SK-N-SH (cell line): Measurements from ENCODE around the gene SIGLEC6. TPM values are rescaled to one million over a fixed set of nuclear protein-coding genes. Genes with fewer than 3 reads are reported as not detected.

Experiments used
- CTCF ChIA-PET: fragments of 300-600, 350-600 bp; formaldehyde crosslinking; extraction: SDS; loops from one replicate; lab custom pipeline; 2021; lab: Yijun Ruan, JAX
- POLR2A ChIA-PET: fragments of 350-600 bp; sonication (Branson Sonifier 250); formaldehyde crosslinking; extraction: SDS; loops from one replicate; lab custom pipeline; 2020; ENCODE audit warnings: antibody characterized with exemption, inconsistent platforms; lab: Yijun Ruan, JAX
- DNase-seq: peaks from one replicate; pipeline ENCODE4 v3.0.0; 2012
- H2AFZ ChIP-seq: fragments of 200-600 bp; sonication (generic); 2 replicates; pipeline ENCODE4 v1.8.1; 2016; ENCODE audit warnings: antibody characterized with exemption, mild to moderate bottlenecking, low read depth
- H3F3A ChIP-seq: fragments of 200-600 bp; sonication (generic); replicated peaks from 2 replicates; pipeline ENCODE3; 2016; ENCODE audit warnings: antibody characterized with exemption, mild to moderate bottlenecking; ENCODE audit not compliant: insufficient read depth
- H3K27ac ChIP-seq, 2 experiments: fragments of 200-500 bp in 1 of 2; fragments of 200-600 bp in 1 of 2; sonication (Bioruptor generic) in 1 of 2; sonication (generic), shearing (Covaris generic) in 1 of 2; 2 replicates each; pipeline versions ENCODE4 v1.5.1 to v1.6.1; 2014 to 2016; ENCODE audit warnings: low read depth in 2 of 2, inconsistent platforms in 1 of 2, low read length in 1 of 2, mild to moderate bottlenecking in 1 of 2, mixed read lengths in 1 of 2
- H3K27me3 ChIP-seq: fragments of 200-600 bp; sonication (generic), shearing (Covaris generic); 2 replicates; pipeline ENCODE4 v1.6.1; 2016; ENCODE audit warnings: mixed run types; ENCODE audit not compliant: insufficient read depth
- H3K36me3 ChIP-seq, 2 experiments: fragments of 200-500 bp in 1 of 2; fragments of 200-600 bp in 1 of 2; sonication (Bioruptor generic) in 1 of 2; sonication (generic) in 1 of 2; replicated peaks in 1 of 2; 2 replicates each; pipeline versions ENCODE3 to v1.5.1; 2014 to 2016; ENCODE audit warnings: low read length in 1 of 2, mild to moderate bottlenecking in 1 of 2; ENCODE audit not compliant: insufficient read depth in 2 of 2, control insufficient read depth in 1 of 2
- H3K4me1 ChIP-seq, 2 experiments: fragments of 200-500 bp in 1 of 2; fragments of 200-600 bp in 1 of 2; sonication (Bioruptor generic) in 1 of 2; sonication (generic), shearing (Covaris generic) in 1 of 2; 2 replicates each; pipeline versions ENCODE4 v1.5.1 to v1.6.1; 2014 to 2016; ENCODE audit warnings: low read depth in 1 of 2, low read length in 1 of 2, mixed run types in 1 of 2; ENCODE audit not compliant: insufficient read depth in 2 of 2, control insufficient read depth in 1 of 2
- H3K4me2 ChIP-seq: fragments of 200-600 bp; sonication (generic), shearing (Covaris generic); 2 replicates; pipeline ENCODE4 v1.6.1; 2017; ENCODE audit warnings: mixed run types
- H3K4me3 ChIP-seq, 2 experiments: fragments of 200-500 bp in 1 of 2; fragments of 200-600 bp in 1 of 2; sonication (Bioruptor generic) in 1 of 2; sonication (generic), shearing (Covaris generic) in 1 of 2; 2 replicates each; pipeline versions ENCODE4 v1.5.1 to v1.8.1; 2014 to 2016; ENCODE audit warnings: low read depth in 2 of 2, inconsistent platforms in 1 of 2, low read length in 1 of 2, mild to moderate bottlenecking in 1 of 2, mixed read lengths in 1 of 2, moderate library complexity in 1 of 2
- H3K79me2 ChIP-seq: fragments of 200-600 bp; sonication (generic); 2 replicates; pipeline ENCODE4 v1.8.1; 2017; ENCODE audit warnings: mild to moderate bottlenecking; ENCODE audit not compliant: insufficient read depth
- H3K9ac ChIP-seq: fragments of 200-600 bp; sonication (generic); 2 replicates; pipeline ENCODE4 v1.6.1; 2017; ENCODE audit warnings: mixed run types
- H3K9me2 ChIP-seq: fragments of 200-600 bp; sonication (generic); 2 replicates; pipeline ENCODE4 v1.6.1; 2017; ENCODE audit warnings: mixed run types
- H3K9me3 ChIP-seq: fragments of 200-600 bp; sonication (generic); 2 replicates; pipeline ENCODE4 v1.6.1; 2017; ENCODE audit warnings: mixed run types, mild to moderate bottlenecking, moderate library complexity
- H4K20me1 ChIP-seq: fragments of 200-600 bp; sonication (generic); 2 replicates; pipeline ENCODE4 v1.6.1; 2017; ENCODE audit warnings: mild to moderate bottlenecking, mixed run types; ENCODE audit not compliant: insufficient read depth
- CHD2 ChIP-seq: fragments of 150-350 bp; IDR thresholded peaks from 2 replicates; pipeline ENCODE4 v1.6.1; 2018; ENCODE audit warnings: low read length; ENCODE audit not compliant: partially characterized antibody
- CTCF ChIP-seq: fragments of 200-600 bp; sonication (generic); IDR thresholded peaks from 2 replicates; pipeline ENCODE4 v1.6.1; 2017; ENCODE audit warnings: antibody characterized with exemption, mild to moderate bottlenecking, moderate library complexity
- ELF1 ChIP-seq: IDR thresholded peaks from 2 replicates; pipeline ENCODE4 v1.4.0; 2012
- EP300 ChIP-seq, 2 experiments: IDR thresholded peaks; 2 replicates each; pipeline versions ENCODE4 v1.4.0 to v1.6.1; 2012; ENCODE audit warnings: borderline replicate concordance in 1 of 2, low read depth in 1 of 2, low read length in 1 of 2
- EZH2phosphoT487 ChIP-seq: fragments of 200-600 bp; sonication (generic); IDR thresholded peaks from 2 replicates; pipeline ENCODE4 v1.6.1; 2017; ENCODE audit warnings: low read depth, mixed run types, mild to moderate bottlenecking, antibody characterized with exemption, moderate library complexity, borderline replicate concordance
- FOXJ3 ChIP-seq: sonication (generic); formaldehyde crosslinking; IDR thresholded peaks from 2 replicates; pipeline ENCODE4 v1.5.1; 2020; ENCODE audit warnings: mild to moderate bottlenecking, missing genetic modification reagents
- GABPA ChIP-seq: IDR thresholded peaks from 2 replicates; pipeline ENCODE4 v1.4.0; 2012; ENCODE audit warnings: low read depth, mild to moderate bottlenecking
- MXI1 ChIP-seq: IDR thresholded peaks from 2 replicates; pipeline ENCODE4 v1.6.1; 2012; ENCODE audit warnings: mild to moderate bottlenecking, low read depth, low read length, improper control_type of control experiment
- NFIC ChIP-seq: IDR thresholded peaks from 2 replicates; pipeline ENCODE4 v1.4.0; 2012; ENCODE audit warnings: borderline replicate concordance
- TAF1 ChIP-seq: IDR thresholded peaks from 2 replicates; pipeline ENCODE4 v1.6.1; 2012; ENCODE audit warnings: low read depth, mild to moderate bottlenecking, low read length, moderate library complexity, borderline replicate concordance
- TEAD4 ChIP-seq: IDR thresholded peaks from 2 replicates; pipeline ENCODE4 v1.4.0; 2012; ENCODE audit warnings: mild to moderate bottlenecking, borderline replicate concordance; ENCODE audit not compliant: insufficient read depth
- USF2 ChIP-seq: fragments of 150-350 bp; IDR thresholded peaks from 2 replicates; pipeline ENCODE4 v1.6.1; 2017; ENCODE audit warnings: antibody characterized with exemption, low read length, low read depth, borderline replicate concordance
- WGBS: methylation state at CpG from one replicate; pipeline ENCODE4 v1.1.6; 2017; ENCODE audit warnings: low lambda C conversion rate; 5-methylcytosine and 5-hydroxymethylcytosine counted together
- polyA plus RNA-seq, 3 experiments: library from polyadenylated mRNA; depleted of rRNA; stranded (reverse); fragments of >200 nt; gene quantifications; 2 replicates each; pipeline ENCODE4 v1.2.3, GENCODE V29; 2012
- TF ChIP-seq, protein P1 (sequence below): IDR thresholded peaks from 2 replicates; pipeline ENCODE4 v1.4.0; 2012; ENCODE audit warnings: low read depth, borderline replicate concordance
- TF ChIP-seq, protein P2 (sequence below): IDR thresholded peaks from 2 replicates; pipeline ENCODE4 v1.4.0; 2012; ENCODE audit warnings: low read depth

SIGLEC6 gene
- polyA plus RNA-seq, 1 of the 3 experiments (the other 2 are of a cell fraction), result not detected

DNA sequence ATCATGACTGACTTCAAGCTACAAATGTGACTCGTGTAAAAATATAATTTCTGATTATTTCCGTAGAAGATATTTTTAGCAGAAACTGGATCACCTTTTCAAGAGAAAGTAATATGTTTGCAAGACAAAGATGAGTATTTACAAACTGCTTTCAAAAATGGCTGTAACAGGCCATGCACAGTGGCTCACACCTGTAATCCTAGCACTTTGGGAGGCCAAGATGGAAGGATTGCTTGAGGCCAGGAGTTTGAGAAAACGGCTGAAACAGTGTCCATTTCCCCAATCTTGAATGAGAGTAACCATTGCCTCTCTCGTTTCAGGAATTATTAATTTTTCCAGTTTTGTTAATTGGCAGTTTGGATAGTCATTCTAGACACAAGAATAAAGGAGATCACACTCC is 36.1 kb upstream of the SIGLEC6 start:
- Histone ChIP-seq H3K4me2 (no peak overlapping the region), H3K36me3 (no peaks in the 10 kb centered on the region), H3K9me2 (no peaks in the 10 kb centered on the region), H3K4me1 (peaks cover 0 to 10% of the 10 kb centered on the region in 2 experiments; a peak in 2 of 4 replicates), H3K27ac (no peak overlapping the region), H2AFZ (no peak overlapping the region), H3F3A (peaks cover 7% of the 10 kb centered on the region), H3K9me3 (no peaks in the 10 kb centered on the region; the same call in 1 of the 2 replicates), H4K20me1 (no peaks in the 10 kb centered on the region), H3K4me3 (no peak overlapping the region), H3K79me2 (peaks cover 16% of the 10 kb centered on the region), H3K9ac (no peak overlapping the region), H3K27me3 (peaks cover 32% of the 10 kb centered on the region; the same call in 1 of the 2 replicates)
- ChIA-PET POLR2A (no interaction called here), CTCF (interaction anchor here (0.5 kb wide), 1 partner anchor 58 kb away, joined by 3 read pairs; no protein-coding TSS in a partner anchor)
- no peak for TF ChIP-seq ELF1
- no peak for TF ChIP-seq TEAD4
- TF ChIP-seq CTCF, result no peak
- no peak for TF ChIP-seq TAF1
- TF ChIP-seq EP300 (IDR thresholded peaks at IDR 0.05; ENCODE audit: borderline replicate concordance in 1 of 2, low read depth in 1 of 2, low read length in 1 of 2), result no peak
- TF ChIP-seq USF2, result no peak
- TF ChIP-seq NFIC, result no peak
- no peak for TF ChIP-seq EZH2phosphoT487
- TF ChIP-seq, protein P1, sequence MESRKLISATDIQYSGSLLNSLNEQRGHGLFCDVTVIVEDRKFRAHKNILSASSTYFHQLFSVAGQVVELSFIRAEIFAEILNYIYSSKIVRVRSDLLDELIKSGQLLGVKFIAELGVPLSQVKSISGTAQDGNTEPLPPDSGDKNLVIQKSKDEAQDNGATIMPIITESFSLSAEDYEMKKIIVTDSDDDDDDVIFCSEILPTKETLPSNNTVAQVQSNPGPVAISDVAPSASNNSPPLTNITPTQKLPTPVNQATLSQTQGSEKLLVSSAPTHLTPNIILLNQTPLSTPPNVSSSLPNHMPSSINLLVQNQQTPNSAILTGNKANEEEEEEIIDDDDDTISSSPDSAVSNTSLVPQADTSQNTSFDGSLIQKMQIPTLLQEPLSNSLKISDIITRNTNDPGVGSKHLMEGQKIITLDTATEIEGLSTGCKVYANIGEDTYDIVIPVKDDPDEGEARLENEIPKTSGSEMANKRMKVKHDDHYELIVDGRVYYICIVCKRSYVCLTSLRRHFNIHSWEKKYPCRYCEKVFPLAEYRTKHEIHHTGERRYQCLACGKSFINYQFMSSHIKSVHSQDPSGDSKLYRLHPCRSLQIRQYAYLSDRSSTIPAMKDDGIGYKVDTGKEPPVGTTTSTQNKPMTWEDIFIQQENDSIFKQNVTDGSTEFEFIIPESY, result no peak
- no peak for TF ChIP-seq CHD2
- TF ChIP-seq MXI1, result no peak
- no peak for TF ChIP-seq FOXJ3
- TF ChIP-seq, protein P2, sequence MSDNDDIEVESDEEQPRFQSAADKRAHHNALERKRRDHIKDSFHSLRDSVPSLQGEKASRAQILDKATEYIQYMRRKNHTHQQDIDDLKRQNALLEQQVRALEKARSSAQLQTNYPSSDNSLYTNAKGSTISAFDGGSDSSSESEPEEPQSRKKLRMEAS, result no peak
- no peak for TF ChIP-seq GABPA
- 2% methylated on average over 4 of the region's 4 CpGs for WGBS
- no peak for DNase-seq
